ENCODE results near the gene HBEGF.

Gene HBEGF, protein sequence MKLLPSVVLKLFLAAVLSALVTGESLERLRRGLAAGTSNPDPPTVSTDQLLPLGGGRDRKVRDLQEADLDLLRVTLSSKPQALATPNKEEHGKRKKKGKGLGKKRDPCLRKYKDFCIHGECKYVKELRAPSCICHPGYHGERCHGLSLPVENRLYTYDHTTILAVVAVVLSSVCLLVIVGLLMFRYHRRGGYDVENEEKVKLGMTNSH

DNA sequence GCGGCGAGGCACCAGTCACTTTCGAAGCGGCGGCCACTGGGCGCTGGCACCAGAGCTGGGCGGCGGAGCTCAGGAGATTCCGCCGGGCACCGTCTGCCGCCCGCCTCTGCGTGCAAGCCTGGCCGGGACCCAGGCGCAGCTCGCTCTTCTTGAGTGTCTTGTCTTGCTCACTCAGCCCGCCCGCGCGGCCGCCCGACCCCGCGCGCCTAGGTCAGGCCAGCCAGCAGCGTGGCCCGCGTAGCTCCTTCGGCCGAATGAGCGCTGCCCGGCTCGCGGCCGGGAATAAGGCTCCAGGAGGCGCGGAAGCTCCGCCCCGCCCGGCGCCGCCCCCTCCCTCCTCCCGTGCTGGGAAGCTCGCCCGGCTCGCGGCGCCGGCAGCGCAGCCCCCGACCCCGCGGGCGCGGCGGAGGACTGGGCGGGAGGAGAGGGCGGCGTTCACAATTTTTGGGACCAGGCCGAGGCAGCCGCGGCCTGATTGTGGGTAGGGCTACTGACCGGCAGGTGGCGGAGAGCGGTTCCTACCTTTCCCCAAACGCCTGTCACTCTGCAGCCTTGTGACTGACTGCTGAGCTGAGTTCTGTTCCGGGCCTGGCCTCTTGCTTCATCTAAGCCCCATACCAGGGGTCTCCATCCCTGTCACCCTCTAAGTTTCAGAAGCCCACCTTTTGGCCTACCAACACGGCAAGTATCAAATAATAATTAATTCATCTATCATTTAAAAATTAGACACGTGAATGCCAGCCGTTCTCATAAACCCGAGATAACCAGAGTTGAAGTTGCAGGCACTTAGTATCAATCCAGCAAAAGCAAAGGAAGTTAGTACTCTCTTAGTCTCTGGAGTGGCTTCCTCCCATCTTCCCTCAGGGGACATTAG, at the start of gene HBEGF:
Gene HBEGF (minus strand): TSS at position 256 of the 874 bp plus-strand sequence. CDS start 275 bp downstream, outside the sequence.
- DNase-seq (ENCODE audit: low spot score) = peak; percentile 41

DNA sequence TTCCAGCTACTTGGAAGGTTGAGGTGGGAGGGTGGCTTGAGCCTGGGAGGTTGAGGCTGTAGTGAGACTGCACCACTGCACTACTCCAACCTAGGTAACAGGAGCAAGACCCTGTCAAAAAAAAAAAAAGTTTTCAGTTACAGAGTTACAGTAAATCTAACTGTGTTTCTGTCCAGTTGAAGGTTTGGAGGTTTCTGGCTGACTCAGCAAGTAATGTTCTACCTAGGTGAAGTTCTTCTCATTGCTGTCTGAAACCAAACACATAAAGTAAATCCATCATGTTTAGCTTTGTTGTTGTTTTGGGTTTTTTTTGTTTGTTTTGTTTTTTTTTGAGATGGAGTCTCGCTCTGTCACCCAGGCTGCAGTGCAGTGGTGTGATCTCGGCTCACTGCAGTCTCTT, 47.3 kb upstream of the HBEGF start:
- DNase-seq (ENCODE audit: low spot score) = no peak

DNA sequence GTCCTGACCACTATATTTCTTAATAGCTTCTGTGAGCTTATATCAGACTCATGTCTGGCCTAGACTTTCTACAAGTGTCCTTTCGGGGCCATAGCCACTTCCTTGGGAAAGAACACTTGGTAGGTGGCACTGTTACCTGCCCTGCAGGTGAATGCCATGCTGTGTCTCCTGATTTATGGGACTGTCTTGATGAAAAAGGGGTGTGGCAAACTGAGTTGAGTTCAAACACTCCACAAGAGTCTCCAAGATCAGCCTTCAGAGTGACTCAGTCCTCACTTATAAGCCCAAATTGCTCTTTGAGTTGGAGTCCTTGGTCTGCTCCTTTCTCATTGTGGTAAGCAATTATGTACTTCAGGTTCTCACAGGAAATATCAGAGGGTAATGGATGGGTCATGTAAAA, 45.3 kb upstream of the HBEGF start:
- no peak for DNase-seq (ENCODE audit: low spot score)

DNA sequence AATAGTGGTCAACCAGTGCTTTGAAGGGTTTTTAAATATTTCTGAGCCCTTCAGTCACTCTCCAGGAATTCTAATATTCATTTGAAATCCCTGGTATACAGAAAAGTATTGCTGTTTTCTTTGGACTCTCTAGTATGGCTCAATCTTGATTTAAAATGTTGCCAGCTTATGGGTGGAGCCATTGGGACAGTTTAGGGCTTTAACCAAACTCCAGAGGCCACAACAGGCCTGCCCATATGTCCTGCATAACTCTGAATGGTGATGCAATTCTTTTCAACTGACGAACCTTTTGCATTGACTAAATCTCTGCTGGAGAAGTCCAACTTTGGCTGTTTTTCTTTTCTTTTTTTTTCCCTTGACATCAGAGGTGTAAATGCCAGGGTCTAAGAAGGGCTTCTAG, 44.9 kb upstream of the HBEGF start:
- DNase-seq (ENCODE audit: low spot score) = no peak

DNA sequence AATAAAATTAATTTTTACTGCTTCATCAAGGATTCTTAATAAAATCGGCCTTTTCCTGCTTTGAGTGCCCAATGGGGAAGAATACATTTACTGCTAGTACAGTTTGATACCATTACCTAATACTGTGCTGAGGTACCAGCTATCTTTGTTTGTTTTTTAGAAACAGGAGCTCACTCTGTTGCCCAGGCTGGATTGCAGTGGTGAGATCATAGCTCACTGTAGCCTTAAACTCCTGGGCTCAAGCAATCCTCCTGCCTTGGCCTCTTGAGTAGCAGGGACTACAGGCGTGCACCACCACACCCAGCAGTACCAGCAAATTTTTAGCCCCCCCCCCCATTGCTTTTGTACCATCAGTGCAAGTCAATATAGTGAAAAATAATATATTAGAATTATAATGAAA, 41.6 kb upstream of the HBEGF start:
- DNase-seq (ENCODE audit: low spot score) = no peak

DNA sequence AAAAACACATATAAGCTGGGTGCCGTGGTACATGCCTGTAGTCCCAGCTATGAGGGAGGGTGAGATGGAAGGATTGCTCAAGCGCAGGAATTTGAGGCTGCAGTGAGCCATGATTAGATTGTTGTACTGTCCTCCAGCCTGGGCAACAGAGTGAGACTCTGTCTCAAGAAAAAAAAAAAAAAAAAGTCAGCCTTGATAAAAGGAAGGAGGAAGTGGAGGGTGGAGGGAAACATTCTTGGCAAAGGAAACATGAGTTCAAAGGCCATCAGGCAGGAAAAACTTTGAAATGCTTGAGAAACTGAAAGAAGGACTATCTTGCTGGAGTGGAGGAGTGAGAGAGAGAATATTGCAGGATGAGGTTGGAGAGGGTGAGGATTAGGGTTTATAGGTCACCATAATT, 36.9 kb upstream of the HBEGF start:
- no peak for DNase-seq (ENCODE audit: low spot score)

DNA sequence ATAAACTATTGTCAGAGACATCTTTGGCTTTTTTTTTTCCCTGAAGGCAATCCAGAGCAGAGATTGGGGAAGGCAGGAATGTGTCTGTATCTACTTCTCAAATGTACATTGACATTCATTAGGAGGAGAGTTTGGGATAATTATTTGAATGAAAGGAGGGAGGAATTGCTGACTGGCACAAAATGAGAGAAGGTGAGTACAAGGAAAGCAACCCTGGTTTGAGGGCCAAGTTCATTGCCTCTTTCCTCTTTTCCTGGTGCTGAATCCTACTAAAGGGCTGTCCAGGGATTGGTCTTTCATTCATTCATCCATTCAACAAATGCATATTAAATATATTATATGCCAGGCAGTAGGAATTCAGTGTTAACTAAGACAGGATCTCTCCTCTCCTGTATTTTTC, 36.5 kb upstream of the HBEGF start:
- no peak for DNase-seq (ENCODE audit: low spot score)

DNA sequence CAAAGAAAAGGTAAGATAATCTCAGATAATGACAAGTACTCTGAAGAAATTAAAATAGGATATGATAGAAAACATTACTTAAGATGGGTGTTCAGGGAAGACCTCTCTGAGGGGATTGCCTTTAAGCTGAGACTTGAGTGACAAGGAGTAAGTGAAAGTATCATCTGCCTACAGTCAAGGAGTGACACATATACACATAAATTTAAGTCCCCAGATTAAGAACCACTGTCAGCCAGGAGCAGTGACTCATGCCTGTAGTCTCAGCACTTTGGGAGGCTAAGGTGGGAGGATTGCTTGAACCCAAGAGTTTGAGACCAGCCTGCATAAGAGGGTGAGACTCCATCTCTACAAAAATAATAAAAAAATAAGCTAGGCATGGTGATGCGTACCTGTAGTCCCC, 35.6 kb upstream of the HBEGF start:
- no peak for DNase-seq (ENCODE audit: low spot score)

DNA sequence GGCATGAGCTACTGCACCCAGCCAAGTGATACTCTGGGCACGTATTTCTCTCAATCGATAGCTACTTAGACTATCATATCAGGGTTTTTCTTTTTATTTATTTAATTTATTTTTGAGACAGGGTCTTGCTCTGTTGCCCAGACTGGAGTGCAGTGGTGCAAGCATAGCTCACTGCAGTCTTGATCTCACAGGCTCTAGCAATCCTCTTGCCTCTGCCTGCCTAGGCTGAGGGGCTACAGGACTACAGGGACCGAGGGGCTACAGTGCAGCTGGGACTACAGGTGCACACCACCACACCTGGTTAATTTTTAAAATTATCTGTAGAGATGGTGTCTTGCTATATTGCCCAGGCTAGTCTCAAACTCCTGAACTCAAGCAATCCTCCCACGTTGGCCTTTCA, 34.9 kb upstream of the HBEGF start:
- no peak for DNase-seq (ENCODE audit: low spot score)

DNA sequence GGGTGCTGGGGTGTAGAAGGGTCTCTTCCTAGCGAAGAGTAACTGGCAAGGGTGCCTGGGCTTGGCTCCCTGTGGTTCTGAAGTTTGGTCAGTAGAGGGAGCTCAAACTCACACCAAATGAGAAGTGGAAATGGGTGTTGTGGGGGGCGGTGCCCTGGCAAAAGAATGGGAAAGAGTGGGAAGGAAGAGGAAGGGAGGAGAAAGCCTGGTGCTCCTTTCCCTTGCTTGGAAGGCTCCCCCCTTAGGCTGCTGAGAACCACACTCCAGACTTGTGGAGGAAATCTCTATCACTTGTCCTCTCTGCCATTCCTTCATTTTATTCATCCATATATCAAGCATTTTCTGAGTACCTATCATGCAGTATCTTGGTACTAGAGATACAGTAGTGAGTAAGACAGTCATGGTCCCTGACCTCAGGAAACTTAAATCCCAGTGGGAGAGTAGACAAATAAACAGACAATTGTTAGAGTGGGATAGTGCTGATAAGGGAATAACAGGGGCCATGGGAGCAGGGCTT, 26.6 kb upstream of the HBEGF start:
- DNase-seq (ENCODE audit: low spot score) = peak; percentile 50

DNA sequence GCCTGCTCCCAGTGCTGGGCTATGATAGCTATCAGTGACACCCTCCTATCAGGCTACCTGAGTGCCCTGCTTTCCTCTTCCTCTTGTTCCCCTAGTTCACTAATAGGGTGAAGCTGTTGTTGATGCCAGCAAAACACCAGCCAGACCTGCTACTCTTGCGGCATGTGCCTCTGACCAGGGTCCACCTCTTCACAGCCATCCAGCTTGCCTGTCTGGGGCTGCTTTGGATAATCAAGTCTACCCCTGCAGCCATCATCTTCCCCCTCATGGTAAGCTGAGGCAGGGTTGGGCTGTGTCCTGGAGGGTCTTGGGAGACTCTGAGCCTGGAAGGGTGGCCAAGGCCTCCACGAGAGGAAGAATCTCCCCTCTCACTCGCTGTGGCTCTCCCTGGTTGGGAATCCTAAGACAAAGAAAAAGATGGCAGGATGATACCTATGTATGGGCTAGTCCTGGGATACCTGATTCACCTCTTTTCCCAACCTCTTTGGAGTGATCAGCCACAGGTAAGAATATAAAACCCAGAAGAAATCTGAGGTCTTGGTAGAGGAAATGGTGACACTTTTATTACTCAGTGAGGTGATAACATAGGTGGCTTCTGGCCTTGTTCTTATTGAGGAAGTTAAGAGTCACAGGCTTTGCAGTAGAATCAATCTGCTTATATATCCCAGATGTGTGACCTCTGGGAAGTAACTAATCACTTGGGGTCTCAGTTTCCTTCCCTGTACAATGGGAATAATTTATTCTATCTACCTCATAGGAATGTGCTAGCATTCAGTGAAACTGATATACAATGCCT, 25.2 kb upstream of the HBEGF start:
- DNase-seq (ENCODE audit: low spot score) = no peak

DNA sequence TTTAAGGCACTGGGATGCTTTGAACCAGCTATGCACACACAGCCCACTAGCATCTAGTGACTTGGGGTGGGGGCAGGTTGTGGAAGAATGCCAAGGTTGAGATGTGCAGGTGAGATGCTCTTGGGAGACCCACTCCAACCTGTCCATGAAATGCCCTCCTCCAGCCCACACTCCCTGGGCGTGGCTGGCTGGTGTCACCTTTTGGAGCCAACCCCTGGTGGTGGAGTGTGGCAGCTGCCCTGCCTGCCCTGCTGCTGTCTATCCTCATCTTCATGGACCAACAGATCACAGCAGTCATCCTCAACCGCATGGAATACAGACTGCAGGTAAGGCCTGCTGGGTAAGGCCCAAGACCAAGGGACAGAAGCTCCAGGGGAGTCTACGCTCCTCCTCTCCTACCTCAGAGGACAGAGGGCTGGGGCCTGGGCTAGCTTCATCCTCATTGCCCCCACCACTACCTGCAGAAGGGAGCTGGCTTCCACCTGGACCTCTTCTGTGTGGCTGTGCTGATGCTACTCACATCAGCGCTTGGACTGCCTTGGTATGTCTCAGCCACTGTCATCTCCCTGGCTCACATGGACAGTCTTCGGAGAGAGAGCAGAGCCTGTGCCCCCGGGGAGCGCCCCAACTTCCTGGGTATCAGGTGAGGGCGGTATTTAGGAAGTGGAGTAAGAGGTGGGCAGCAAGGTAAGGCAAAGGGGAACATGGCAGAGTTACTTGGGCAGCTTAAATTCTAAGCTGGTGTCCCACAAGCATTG, 21.0 kb upstream of the HBEGF start:
- DNase-seq (ENCODE audit: low spot score) = no peak

DNA sequence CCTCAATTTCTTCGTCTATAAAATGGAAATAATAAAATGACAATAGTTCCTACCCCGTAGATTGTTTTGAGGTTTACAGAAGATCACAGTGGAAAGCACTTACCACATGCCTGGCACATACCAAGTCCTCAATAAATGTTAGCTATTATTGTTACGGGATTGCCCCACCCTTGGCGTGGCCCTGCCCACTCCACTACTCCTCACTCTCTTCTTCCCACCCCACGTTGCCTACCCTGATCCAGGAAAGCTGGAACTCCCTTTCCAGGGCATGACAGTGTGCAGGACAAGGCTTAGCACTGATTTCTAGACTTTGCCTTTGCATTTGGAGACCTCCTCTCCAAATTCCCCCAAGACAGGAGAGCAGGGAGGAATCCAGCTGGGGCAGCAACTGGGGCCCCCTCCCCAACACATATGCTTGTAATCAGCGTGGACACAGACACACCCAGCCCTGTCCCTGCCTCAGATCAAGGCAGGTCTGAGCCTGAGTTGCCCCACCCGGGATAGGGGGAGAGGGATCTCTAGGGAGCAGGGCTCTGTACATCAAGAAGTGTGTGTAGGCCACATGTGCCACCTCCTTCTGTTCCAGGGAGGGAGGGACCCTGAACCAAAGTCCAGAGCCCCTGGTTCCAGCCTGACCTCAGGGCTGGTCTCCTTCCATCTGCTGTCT, 20.3 kb upstream of the HBEGF start:
- no peak for DNase-seq (ENCODE audit: low spot score)

DNA sequence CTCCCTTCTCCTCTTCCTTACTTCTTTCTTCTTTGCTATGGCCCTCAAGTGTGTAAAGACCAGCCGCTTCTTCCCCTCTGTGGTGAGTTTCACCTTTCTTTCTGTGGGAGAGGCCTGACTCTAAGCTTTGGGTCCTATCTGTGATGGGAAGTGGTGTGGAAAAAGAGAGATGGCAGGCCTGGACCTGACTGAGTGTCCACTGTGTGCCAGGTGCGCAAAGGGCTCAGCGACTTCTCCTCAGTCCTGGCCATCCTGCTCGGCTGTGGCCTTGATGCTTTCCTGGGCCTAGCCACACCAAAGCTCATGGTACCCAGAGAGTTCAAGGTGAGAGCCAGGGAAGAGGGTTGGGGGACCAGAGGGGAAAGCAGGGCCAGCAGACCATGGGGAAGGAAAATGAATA, 19.5 kb upstream of the HBEGF start:
- no peak for DNase-seq (ENCODE audit: low spot score)

DNA sequence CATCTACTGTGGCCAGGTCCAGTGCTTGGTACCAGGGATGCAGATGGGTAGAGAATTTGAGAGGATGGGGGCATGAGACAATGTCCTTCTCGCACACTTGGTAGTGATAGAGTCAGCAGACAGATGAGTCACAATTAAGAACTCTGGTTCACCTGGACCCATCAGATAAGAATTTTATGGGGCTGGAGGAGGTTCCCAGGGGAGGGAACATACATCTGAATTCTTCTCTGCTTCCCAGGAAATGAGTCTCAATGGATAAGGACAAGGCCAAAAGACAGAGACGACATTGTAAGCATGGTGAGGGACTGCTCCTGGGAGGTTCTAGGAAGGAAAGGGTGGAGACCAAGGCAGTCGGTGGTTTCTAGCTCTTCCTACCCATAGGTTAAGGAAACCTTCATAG, 18.9 kb upstream of the HBEGF start:
- no peak for DNase-seq (ENCODE audit: low spot score)

DNA sequence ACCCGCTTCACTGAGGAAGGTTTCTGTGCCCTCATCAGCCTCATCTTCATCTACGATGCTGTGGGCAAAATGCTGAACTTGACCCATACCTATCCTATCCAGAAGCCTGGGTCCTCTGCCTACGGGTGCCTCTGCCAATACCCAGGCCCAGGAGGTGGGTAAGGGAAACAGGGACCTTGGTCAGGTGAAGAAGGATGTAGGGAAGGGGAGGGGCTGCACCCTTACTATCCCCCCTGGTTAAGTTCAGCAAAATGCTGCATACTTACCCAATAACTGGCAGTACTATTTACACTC, 18.0 kb upstream of the HBEGF start:
- DNase-seq (ENCODE audit: low spot score) = no peak

DNA sequence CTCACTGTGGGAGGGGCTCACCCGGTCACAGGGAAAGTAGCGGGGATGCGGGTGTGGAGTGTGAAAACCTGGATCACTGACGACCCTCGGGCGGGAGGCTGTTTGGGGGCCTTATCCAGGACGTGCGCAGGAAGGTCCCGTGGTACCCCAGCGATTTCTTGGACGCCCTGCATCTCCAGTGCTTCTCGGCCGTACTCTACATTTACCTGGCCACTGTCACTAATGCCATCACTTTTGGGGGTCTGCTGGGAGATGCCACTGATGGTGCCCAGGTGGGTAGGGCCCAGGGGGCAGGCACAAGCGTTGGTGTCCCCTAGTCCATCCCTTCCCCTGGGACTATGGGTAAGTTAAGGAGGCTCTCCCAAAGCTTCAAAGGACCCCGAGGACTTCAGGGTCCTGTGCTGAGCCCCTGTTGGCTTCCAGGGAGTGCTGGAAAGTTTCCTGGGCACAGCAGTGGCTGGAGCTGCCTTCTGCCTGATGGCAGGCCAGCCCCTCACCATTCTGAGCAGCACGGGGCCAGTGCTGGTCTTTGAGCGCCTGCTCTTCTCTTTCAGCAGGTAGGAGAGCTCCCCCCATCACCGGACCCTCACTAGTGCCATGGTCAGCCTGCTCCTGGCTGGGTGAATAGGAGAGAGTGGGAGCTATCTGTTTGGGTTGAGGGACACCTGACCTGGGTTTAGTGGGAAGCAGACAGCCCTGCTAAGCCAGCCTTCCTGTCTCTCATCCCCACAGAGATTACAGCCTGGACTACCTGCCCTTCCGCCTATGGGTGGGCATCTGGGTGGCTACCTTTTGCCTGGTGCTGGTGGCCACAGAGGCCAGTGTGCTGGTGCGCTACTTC, 17.4 kb upstream of the HBEGF start:
- DNase-seq (ENCODE audit: low spot score) = no peak

DNA sequence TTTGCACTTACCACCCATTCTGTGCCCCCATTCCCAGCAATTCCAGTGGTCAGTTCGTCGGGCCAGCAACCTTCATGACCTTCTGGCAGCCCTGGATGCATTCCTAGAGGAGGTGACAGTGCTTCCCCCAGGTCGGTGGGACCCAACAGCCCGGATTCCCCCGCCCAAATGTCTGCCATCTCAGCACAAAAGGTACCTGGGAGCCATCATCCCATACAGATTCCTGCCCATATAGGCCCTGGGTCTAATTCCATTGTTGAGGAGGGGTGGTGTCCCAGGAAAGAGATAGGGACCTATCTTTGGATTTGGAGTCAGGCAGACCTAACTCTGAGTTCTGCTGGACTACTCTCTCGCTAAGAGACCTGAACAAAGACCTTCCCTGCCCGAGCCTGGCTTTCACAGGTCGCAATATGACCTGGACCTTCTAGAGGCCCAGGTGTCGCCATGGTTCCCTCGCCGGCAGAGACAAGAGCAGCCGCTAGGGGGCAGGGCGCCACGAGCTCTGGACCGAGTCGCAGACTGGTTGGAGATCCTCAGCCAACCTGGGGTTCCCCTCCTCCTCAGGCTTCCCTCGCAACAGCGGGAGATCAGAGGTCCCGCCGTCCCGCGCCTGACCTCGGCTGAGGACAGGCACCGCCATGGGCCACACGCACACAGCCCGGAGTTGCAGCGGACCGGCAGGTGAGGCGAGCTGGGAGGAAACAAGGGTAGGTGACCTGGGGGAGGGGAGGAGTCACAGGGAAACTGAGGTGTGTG, 16.6 kb upstream of the HBEGF start:
- DNase-seq (ENCODE audit: low spot score) = peak; percentile 84

DNA sequence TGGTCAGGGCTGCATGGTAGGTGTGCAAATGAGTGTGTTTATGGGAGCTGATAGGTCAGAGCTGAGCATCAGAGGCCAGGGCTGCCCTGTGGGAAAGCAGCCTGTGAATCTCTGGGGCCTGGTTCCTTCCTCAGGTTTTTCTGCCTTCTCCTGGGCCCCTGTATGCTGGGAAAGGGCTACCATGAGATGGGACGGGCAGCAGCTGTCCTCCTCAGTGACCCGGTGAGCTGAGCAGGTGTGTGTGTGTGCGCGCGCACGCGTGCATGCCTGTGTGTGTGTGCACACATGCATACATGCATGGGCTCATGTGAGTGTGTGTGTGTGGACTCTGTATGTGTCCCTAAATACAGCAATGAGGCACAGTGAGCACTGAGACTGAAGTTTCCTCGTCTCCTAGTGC, 15.9 kb upstream of the HBEGF start:
- DNase-seq (ENCODE audit: low spot score) = no peak

DNA sequence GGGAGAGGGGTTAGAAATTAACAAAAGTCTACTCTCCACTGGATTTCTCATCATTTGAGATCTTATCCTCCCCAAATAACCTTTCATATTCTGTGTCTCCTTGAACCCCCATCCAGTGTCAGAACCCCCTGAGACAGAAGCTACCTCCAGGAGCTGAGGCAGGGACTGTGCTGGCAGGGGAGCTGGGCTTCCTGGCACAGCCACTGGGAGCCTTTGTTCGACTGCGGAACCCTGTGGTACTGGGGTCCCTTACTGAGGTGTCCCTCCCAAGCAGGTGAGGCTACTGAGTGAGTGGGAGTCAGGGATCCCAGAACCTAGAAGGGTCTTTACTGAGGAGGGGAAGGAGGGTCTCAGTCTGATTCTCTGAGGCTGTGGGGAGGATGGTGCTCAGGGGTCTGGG, 15.5 kb upstream of the HBEGF start:
- no peak for DNase-seq (ENCODE audit: low spot score)

All from CD4-positive, alpha-beta T cell treated with Interleukin-15 for 4 hours (primary cell).